GM19238 (cell line): ENCODE measurements around the gene TUBB4A.
"Not testable (repeated sequence)": the region's sequence is repeated elsewhere in the genome, so short reads cannot be mapped to it uniquely, and the experiment has no call there.

Experiments used
- DNase-seq: peaks from one replicate; pipeline ENCODE4 v3.0.0; 2011; ENCODE audit warnings: low spot score; ENCODE audit not compliant: insufficient read length

Gene TUBB4A

GRCh38 chr19:6524311-6524710, 22.2 kb upstream of the TUBB4A start:
- no peak for DNase-seq

- DNase-seq: no peak
These were observed 20.6 kb upstream of the TUBB4A start for GRCh38 chr19:6522712-6523111.

GRCh38 chr19:6521718-6522646, 19.9 kb upstream of the TUBB4A start:
- no peak for DNase-seq

- no peak for DNase-seq
These were observed 17.2 kb upstream of the TUBB4A start for GRCh38 chr19:6519289-6519688.

- no peak for DNase-seq
These were observed 16.2 kb upstream of the TUBB4A start for GRCh38 chr19:6518145-6518911.

- peak; percentile 82 for DNase-seq
These were observed 14.7 kb upstream of the TUBB4A start for GRCh38 chr19:6516659-6517291.

- DNase-seq: peak; percentile 90
These were observed 14.0 kb upstream of the TUBB4A start for GRCh38 chr19:6516018-6516658.

- no peak for DNase-seq
These were observed 12.9 kb upstream of the TUBB4A start for GRCh38 chr19:6514926-6515544.

GRCh38 chr19:6514089-6514488, 12.0 kb upstream of the TUBB4A start:
- no peak for DNase-seq

GRCh38 chr19:6510618-6511017, 8.5 kb upstream of the TUBB4A start:
- no peak for DNase-seq

GRCh38 chr19:6509118-6509971, 7.2 kb upstream of the TUBB4A start:
- no peak for DNase-seq

- DNase-seq: not testable (repeated sequence)
These were observed 6.1 kb upstream of the TUBB4A start for GRCh38 chr19:6508028-6508771.

GRCh38 chr19:6503407-6504201, 1.5 kb upstream of the TUBB4A start:
- no peak for DNase-seq

- DNase-seq: no peak
These were observed 1.0 kb downstream of the TUBB4A start for GRCh38 chr19:6500837-6501739.

- no peak for DNase-seq
These were observed 2.9 kb downstream of the TUBB4A start for GRCh38 chr19:6499052-6499790.

- DNase-seq: no peak
These were observed 3.6 kb downstream of the TUBB4A start for GRCh38 chr19:6498294-6499036.
